NCI-H226 (cell line): ENCODE data around the gene GATB.
A peak's percentile ranks its signal among the peaks of the same experiment; 100 is the strongest.

Experiments
- DNase-seq: peaks from one replicate; pipeline ENCODE4 v3.0.0-alpha.2; 2015

Gene GATB

DNA sequence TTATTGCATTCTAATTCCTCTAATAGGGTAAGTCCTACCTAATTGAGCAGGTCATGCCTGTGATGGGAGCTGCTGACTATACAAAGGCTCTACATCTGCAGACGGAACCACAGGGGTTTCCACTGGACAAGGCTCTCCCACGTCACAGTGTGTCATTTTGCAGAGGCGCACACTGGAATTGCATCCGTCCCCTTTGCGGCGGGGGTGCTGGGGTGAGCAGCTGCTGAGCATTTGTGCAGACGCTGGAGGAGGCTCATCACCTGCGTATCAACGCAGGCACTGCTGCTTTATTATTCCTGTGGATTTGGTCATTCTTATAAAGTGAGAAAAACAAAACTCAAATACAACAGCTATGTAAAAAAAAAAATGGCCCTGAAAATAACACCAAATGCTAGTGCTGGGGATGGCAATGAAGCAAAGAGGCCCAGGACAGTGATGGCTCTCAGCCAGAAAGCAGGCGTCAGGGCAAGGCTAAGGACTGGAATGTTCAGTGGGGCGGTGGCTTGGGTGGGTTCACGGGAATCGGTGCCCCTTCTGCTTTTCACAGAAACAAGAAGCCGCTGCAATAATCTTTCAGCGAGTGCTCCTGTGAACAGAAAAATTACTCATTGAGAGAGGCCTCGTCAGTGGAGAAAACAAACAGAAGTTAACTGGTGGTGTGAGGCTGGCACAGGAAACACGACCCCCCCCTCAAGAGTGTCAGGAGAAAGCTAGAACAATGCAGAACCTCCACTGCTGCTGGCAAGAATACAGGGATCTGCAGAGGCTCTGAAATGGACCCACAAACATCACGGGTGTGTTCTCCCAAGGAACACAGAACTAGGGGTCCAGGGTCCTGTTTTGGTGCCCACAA, 67.8 kb downstream of the GATB start:
- no peak for DNase-seq

DNA sequence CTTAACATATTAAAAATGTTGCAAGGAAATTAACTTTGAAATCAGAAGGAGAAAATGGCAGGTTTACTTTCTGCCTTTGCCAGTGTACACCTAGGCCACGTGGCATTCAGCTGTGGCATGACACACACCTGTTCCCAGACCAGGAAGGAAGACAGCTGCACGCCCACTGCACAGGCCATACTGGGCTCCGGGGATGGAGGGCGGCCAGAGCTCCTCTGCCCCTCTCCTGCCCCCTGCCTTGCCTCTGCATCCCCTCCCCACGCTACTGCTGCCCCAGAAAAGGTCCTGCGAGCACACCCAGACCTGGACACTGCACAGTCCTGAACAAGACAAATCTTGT, 68.4 kb downstream of the GATB start:
- DNase-seq, result no peak

GRCh38 chr4:151691639-151692442, 69.0 kb downstream of the GATB start:
- no peak for DNase-seq

GRCh38 chr4:151690876-151691275, 69.9 kb downstream of the GATB start:
- no peak for DNase-seq

- no peak for DNase-seq
These were observed 70.5 kb downstream of the GATB start for GRCh38 chr4:151690164-151690870.

DNA sequence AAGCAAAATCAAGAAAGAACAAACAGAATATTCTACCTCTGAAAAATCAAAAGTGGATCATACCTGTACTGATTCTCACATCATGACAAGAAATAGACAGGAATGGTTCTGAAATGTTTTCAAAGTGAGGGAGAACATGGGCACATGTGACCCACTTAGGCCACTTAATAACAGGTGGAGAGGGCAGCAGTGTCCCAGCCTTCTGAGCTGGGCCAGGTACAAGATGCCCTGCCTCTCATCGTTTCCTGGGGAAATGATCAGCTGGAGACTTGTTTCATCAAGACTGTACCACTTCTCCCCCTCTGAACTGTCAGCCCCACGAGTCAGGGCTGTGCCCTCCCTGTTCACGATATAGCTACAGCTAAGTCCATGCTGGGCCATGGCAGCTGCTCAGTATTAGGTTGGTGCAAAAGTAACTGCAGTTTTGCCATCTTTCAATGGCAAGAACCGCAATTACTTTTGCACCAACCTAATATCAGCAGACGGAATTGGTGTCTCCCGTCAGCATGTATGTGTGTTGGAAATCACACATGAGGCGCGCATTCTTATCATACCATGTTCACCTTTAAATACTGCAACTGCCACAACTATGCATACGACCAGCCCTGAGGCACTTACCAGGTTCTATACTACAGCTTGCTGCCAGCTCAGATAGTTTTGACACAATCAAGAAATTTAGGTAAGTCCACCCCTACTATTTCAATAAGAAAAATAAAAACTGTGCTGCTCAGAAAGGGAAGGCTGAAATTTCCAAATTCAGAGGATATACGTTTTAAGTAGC, 71.4 kb downstream of the GATB start:
- no peak for DNase-seq

DNA sequence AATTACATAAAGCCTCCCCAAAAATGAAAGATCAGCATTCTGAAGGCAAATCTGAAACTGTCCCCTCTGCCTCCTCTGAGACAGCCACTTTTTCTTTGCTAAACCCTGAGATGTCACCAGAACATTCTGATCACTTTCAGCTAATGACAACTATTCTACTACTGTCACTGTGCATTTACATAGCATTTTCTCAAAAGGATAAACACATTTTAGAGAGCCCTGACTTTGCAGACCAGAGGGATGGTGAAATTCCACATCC, 72.1 kb downstream of the GATB start:
- DNase-seq, result no peak

DNA sequence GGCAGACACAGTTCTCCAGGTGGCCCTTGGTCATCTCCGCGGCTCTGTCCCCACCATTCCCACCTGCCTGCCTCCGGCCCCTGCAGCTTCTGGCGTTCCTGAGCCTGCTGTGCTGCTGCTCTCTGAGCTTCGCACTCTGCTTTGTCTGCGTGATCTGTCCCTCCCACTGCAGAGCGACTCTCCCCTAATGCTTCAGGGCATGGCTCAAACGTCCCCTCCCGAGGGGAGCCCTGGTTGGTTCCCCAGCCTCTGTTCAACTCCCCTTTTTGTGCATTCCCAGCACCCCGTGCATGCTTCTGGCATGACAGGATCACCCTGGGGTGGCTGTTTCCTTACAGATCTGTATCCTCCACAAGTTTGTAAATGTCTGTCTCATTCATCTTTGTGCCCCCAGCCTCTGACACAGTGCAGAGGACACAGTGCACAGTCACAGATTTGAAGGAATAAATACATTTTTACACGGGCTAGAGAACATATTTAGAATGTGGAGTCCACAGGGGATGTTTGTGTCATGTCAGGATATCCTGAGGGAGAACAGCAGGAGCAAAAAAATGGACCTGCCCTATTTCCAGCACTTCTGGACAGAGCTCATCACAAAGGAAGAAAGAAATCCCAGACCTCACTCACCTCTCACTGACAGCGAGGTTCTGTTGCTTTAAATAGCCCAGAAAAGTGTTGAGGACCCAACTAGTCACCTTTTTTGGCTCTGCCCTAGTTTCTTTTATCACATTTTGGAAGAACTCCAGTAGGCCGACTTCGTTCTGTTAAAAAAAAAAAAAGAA, 72.6 kb downstream of the GATB start:
- DNase-seq, result peak; percentile 65

- peak; percentile 74 for DNase-seq
These were observed 73.7 kb downstream of the GATB start for GRCh38 chr4:151687021-151687640.

DNA sequence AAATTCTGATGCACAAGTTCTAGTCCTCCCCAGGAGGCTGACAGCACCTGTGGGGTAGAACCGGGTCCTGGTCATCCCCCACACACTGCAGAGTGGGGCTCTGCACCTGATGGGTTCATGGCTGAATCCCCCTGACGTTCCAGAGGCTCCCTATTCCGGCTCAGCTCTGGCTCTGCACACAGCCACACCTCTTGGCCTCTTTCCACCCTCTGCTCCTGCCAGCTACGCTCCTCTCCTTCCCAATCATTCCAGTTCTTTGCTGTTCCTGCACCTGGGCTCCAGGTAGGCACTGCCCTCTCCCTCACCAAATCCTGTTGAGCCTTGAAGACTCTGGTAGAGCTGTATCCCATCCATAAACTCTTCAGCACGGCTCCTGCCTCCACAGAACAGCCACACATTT, 75.5 kb downstream of the GATB start:
- no peak for DNase-seq

- no peak for DNase-seq
These were observed 79.7 kb downstream of the GATB start for GRCh38 chr4:151681085-151681484.

- DNase-seq, result no peak
These were observed 81.6 kb downstream of the GATB start for GRCh38 chr4:151679231-151679630.

GRCh38 chr4:151678048-151678872, 82.5 kb downstream of the GATB start:
- no peak for DNase-seq

GRCh38 chr4:151677193-151677592, 83.6 kb downstream of the GATB start:
- DNase-seq, result no peak

- peak; percentile 76 for DNase-seq
These were observed 84.5 kb downstream of the GATB start for GRCh38 chr4:151676301-151676700.

DNA sequence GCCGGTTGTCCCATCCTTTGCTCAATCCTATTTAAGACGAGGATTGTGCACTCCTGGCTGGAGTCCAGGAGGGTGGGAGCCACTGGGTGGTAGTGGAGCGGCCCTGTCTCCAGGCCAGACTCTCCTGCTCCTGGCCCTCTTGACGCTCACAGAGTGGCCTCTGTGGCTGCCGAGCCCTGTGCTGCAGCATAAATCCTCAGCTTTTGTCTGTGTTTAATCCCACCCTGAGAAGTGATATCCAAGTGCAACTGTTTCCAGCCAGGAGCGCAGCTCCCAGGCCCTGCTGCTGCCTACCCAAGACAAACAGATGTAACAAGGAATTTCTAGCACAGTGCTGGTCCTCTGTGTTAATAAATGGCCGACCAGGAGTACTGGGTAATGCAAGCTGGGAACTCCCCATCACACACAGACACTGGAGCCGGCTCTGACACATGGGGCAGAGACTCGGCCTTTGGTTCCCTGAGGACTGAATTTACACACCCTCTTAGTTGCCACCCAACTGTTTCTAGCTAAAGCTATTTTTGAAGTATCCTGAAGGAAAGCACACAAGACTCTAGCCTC, 85.3 kb downstream of the GATB start:
- no peak for DNase-seq

- no peak for DNase-seq
These were observed 85.9 kb downstream of the GATB start for GRCh38 chr4:151674804-151675391.

DNA sequence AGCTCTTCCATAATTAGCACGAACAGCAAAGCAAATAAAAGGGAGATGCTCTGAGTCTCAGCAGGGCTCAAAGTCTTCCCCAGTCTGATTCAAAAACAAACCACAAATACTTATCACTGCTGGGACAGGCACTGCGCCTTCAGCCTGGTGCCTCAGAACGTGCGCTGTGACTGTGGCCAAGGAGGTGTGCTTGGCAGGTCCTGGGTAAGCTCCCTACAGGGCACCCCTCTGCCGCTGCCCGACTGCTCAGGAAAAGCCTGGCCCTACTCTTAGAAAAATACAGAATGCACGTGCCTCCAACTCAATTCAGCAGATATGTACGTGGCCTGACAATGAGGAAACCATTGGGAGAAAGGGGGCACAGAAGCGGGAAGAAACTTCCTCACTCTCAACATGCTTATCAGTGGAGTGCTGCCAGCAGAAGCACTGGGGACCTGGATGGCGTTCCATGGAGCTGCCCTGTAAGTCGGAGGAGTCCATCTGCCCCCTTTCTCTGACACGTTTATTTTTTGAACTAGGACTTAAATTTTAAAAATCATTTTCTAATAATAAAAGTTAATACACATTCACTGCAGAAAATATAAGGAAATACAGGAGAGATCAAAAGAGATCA, 86.8 kb downstream of the GATB start:
- no peak for DNase-seq

DNA sequence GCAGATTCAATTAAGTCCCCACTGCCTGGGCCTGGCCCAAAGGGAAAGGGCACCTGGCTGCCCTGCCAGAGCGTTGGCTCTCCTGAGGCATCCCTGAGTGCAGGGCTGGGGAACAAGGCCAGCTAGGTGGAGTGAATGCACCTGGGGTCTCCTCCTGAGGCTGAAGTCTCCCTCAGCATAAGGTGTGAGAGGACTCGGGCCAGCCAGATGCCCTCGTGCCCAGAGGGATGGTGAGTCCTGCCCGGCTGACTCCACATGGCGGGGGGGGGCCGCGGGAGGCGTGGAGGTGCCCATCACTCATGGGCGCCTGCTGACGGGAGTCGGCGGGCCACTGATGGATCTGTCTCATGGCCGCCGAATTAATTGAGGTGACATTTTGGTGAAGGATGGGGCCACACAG, 87.8 kb downstream of the GATB start:
- no peak for DNase-seq
